GM19463 (cell line): ENCODE data around the gene ARHGAP8.

Experiments
- ATAC-seq: cut with Tn5 transposase; IDR thresholded peaks from one replicate; pipeline ENCODE4 v1.9.1; 2021; ENCODE audit warnings: mild to moderate bottlenecking, moderate library complexity; ENCODE audit not compliant: unreplicated experiment

The ARHGAP8 gene

GRCh38 chr22:44822534-44822933 is 70.2 kb downstream of the ARHGAP8 start:
- no peak for ATAC-seq

- ATAC-seq: no peak
Measured at GRCh38 chr22:44823396-44823795, 71.0 kb downstream of the ARHGAP8 start.

- ATAC-seq: no peak
Measured at GRCh38 chr22:44823806-44824205, 71.4 kb downstream of the ARHGAP8 start.

- ATAC-seq: no peak
Measured at GRCh38 chr22:44824271-44824670, 71.9 kb downstream of the ARHGAP8 start.

GRCh38 chr22:44825310-44826150 is 73.2 kb downstream of the ARHGAP8 start:
- ATAC-seq: no peak

- no peak for ATAC-seq
Measured at GRCh38 chr22:44827666-44828190, 75.4 kb downstream of the ARHGAP8 start.

GRCh38 chr22:44828193-44828592 is 75.8 kb downstream of the ARHGAP8 start:
- ATAC-seq: no peak

- no peak for ATAC-seq
Measured at GRCh38 chr22:44831885-44832284, 79.5 kb downstream of the ARHGAP8 start.

- no peak for ATAC-seq
Measured at GRCh38 chr22:44834065-44834464, 81.7 kb downstream of the ARHGAP8 start.

GRCh38 chr22:44837481-44837880 is 85.1 kb downstream of the ARHGAP8 start:
- ATAC-seq: no peak

GRCh38 chr22:44838316-44839016 is 86.1 kb downstream of the ARHGAP8 start:
- no peak for ATAC-seq

GRCh38 chr22:44839061-44839460 is 86.7 kb downstream of the ARHGAP8 start:
- ATAC-seq: no peak

GRCh38 chr22:44839721-44840120 is 87.3 kb downstream of the ARHGAP8 start:
- ATAC-seq: no peak

- ATAC-seq: no peak
Measured at GRCh38 chr22:44840611-44841322, 88.4 kb downstream of the ARHGAP8 start.

GRCh38 chr22:44842417-44842816 is 90.0 kb downstream of the ARHGAP8 start:
- ATAC-seq: no peak

GRCh38 chr22:44845191-44845590 is 92.8 kb downstream of the ARHGAP8 start:
- ATAC-seq: no peak

- no peak for ATAC-seq
Measured at GRCh38 chr22:44845796-44846720, 93.7 kb downstream of the ARHGAP8 start.

- ATAC-seq: no peak
Measured at GRCh38 chr22:44846726-44847275, 94.4 kb downstream of the ARHGAP8 start.

- no peak for ATAC-seq
Measured at GRCh38 chr22:44847380-44847779, 95.0 kb downstream of the ARHGAP8 start.

GRCh38 chr22:44847892-44848291 is 95.5 kb downstream of the ARHGAP8 start:
- no peak for ATAC-seq
